PC-3 (cell line): Measurements from ENCODE around the gene CHFR. TPM values are rescaled to one million over a fixed set of nuclear protein-coding genes. Genes with fewer than 3 reads are reported as not detected.

Experiments used
- ATAC-seq: fragments of 200-7000 bp; cut with Tn5 transposase; 2 replicates; pipeline ENCODE4 v1.9.1; 2020; ENCODE audit warnings: mild to moderate bottlenecking, moderate library complexity
- BruUV-seq: library from RNA; stranded (reverse); fragments of 400-500 nt; replicated peaks from 2 replicates; lab custom pipeline; 2021; lab: Mats Ljungman, UMichigan
- CTCF ChIA-PET: fragments of 300-600 bp; sonication (Branson Sonifier 250); formaldehyde crosslinking; loops from one replicate; lab custom pipeline; 2022; ENCODE audit warnings: antibody characterized with exemption; lab: Charles Lee
- POLR2A ChIA-PET: fragments of 300-600 bp; sonication (Branson Sonifier 250); formaldehyde crosslinking; loops from one replicate; lab custom pipeline; 2022; ENCODE audit warnings: antibody characterized with exemption; ENCODE audit not compliant: unreplicated experiment; lab: Charles Lee
- DNase-seq: peaks from one replicate; pipeline ENCODE4 v3.0.0-alpha.2; 2015
- H2AFZ ChIP-seq: fragments of 300-600 bp; sonication (generic); 2 replicates; pipeline ENCODE4 v1.6.0; 2016; ENCODE audit warnings: antibody characterized with exemption, low read length
- H3F3A ChIP-seq: fragments of 300-600 bp; sonication (generic); one replicate; pipeline ENCODE4 v1.6.0; 2017; ENCODE audit warnings: antibody characterized with exemption, low read length, control low read depth, mild to moderate bottlenecking; ENCODE audit not compliant: unreplicated experiment
- H3K27ac ChIP-seq: fragments of 300-600 bp; sonication (generic); 2 replicates; pipeline ENCODE4 v1.5.1; 2016; ENCODE audit warnings: mild to moderate bottlenecking, low read length
- H3K27me3 ChIP-seq: fragments of 300-600 bp; sonication (generic); 2 replicates; pipeline ENCODE4 v1.6.1; 2016; ENCODE audit warnings: low read length, mixed read lengths
- H3K36me3 ChIP-seq: fragments of 300-600 bp; sonication (generic); 2 replicates; pipeline ENCODE4 v1.6.1; 2016; ENCODE audit warnings: low read depth, mixed run types, low read length, mixed read lengths
- H3K4me1 ChIP-seq: fragments of 300-600 bp; sonication (generic); 2 replicates; pipeline ENCODE4 v1.5.1; 2016; ENCODE audit warnings: low read length; ENCODE audit not compliant: insufficient read depth
- H3K4me2 ChIP-seq: fragments of 300-600 bp; sonication (generic); 2 replicates; pipeline ENCODE4 v1.6.0; 2016; ENCODE audit warnings: low read length
- H3K4me3 ChIP-seq: fragments of 300-600 bp; sonication (generic); 2 replicates; pipeline ENCODE4 v1.5.1; 2016; ENCODE audit warnings: mild to moderate bottlenecking, low read length, mixed read lengths
- H3K79me2 ChIP-seq: fragments of 300-600 bp; sonication (generic); 2 replicates; pipeline ENCODE4 v1.6.1; 2017; ENCODE audit warnings: low read length, mixed read lengths
- H3K9ac ChIP-seq: fragments of 300-600 bp; sonication (generic); 2 replicates; pipeline ENCODE4 v1.6.0; 2016; ENCODE audit warnings: mild to moderate bottlenecking, low read length
- H3K9me2 ChIP-seq: fragments of 300-600 bp; sonication (generic); replicated peaks from 2 replicates; pipeline ENCODE4 v1.6.1; 2016; ENCODE audit warnings: mixed run types, low read length, mixed read lengths
- H3K9me3 ChIP-seq: fragments of 300-600 bp; sonication (generic); 2 replicates; pipeline ENCODE4 v1.6.1; 2016; ENCODE audit warnings: low read length, mixed read lengths
- H4K20me1 ChIP-seq: fragments of 300-600 bp; sonication (generic); 2 replicates; pipeline ENCODE4 v1.6.1; 2016; ENCODE audit warnings: low read length, mixed read lengths
- EZH2 ChIP-seq: fragments of 300-600 bp; sonication (generic); IDR thresholded peaks from one replicate; pipeline ENCODE4 v1.6.1; 2017; ENCODE audit warnings: antibody characterized with exemption, mild to moderate bottlenecking, low read length; ENCODE audit not compliant: unreplicated experiment
- EZH2phosphoT487 ChIP-seq: fragments of 300-600 bp; sonication (generic); IDR thresholded peaks from 2 replicates; pipeline ENCODE4 v1.6.1; 2018; ENCODE audit warnings: mild to moderate bottlenecking, antibody characterized with exemption, low read length, borderline replicate concordance
- intact Hi-C: fragments of 100-400 bp; cut with micrococcal nuclease; formaldehyde crosslinking; loops from 2 replicates; pipeline ENCODE4 v1.9.0; 2023
- total RNA-seq: library from RNA; depleted of rRNA; stranded (reverse); fragments of >200 nt; gene quantifications from 2 replicates; pipeline ENCODE4 v1.2.3, GENCODE V29; 2014
- TF ChIP-seq, protein P1 (sequence below): fragments of 300-600 bp; sonication (generic); conservative IDR thresholded peaks from 2 replicates; pipeline ENCODE4 v1.5.1; 2017; ENCODE audit warnings: antibody characterized with exemption, low read depth, mild to moderate bottlenecking, low read length

The CHFR gene
- total RNA-seq, 1 experiment from 2014 or later, result 23.3 TPM

DNA sequence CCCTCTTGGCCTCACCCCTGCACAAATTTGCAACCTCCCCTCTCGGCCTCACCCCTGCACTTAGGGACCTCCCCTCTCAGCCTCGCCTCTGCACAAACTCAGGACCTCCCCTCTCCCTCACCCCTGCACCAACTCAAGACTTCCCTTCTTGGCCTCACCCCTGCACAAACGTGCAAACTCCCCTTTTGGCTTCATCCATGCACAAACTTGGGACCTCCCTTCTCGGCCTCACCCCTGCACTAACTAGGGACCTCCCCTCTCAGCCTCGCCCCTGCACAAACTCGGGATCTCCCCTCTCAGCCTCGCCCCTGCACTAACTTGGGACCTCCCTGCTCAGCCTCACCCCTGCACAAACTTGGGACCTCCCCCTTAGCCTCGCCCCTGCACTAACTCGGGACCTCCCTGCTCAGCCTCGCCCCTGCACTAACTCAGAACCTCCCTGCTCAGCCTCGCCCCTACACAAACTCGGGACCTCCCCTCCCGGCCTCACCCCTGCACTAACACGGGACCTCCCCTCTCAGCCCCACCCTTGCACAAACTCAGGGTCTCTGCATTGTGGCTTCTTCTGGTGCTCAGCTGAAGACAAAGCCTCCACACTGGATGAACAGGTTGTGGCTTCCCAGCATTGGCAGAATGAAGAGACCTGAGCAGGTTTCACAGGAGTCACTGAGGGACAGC is 47.7 kb downstream of the CHFR start:
- Histone ChIP-seq H2AFZ (no peak overlapping the region), H3K9me2 (no peaks in the 10 kb centered on the region), H3K9ac (no peak overlapping the region), H3K4me2 (no peak overlapping the region), H3K9me3 (no peaks in the 10 kb centered on the region), H3K4me3 (no peak overlapping the region), H3K36me3 (peaks cover 13% of the 10 kb centered on the region), H3K27me3 (no peaks in the 10 kb centered on the region), H3K4me1 (no peaks in the 10 kb centered on the region), H4K20me1 (no peaks in the 10 kb centered on the region), H3F3A (no peaks in the 10 kb centered on the region), H3K27ac (no peak overlapping the region), H3K79me2 (no peaks in the 10 kb centered on the region)
- no TSS peak for BruUV-seq
- DNase-seq (no peak), ATAC-seq (no peak)
- intact Hi-C loops, result no loop called here
- POLR2A ChIA-PET, result no interaction called here
- TF ChIP-seq, protein P1, sequence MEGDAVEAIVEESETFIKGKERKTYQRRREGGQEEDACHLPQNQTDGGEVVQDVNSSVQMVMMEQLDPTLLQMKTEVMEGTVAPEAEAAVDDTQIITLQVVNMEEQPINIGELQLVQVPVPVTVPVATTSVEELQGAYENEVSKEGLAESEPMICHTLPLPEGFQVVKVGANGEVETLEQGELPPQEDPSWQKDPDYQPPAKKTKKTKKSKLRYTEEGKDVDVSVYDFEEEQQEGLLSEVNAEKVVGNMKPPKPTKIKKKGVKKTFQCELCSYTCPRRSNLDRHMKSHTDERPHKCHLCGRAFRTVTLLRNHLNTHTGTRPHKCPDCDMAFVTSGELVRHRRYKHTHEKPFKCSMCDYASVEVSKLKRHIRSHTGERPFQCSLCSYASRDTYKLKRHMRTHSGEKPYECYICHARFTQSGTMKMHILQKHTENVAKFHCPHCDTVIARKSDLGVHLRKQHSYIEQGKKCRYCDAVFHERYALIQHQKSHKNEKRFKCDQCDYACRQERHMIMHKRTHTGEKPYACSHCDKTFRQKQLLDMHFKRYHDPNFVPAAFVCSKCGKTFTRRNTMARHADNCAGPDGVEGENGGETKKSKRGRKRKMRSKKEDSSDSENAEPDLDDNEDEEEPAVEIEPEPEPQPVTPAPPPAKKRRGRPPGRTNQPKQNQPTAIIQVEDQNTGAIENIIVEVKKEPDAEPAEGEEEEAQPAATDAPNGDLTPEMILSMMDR, result no peak
- TF ChIP-seq EZH2phosphoT487 (no peak), EZH2 (no peak)
- CTCF ChIA-PET, result no interaction called here

DNA sequence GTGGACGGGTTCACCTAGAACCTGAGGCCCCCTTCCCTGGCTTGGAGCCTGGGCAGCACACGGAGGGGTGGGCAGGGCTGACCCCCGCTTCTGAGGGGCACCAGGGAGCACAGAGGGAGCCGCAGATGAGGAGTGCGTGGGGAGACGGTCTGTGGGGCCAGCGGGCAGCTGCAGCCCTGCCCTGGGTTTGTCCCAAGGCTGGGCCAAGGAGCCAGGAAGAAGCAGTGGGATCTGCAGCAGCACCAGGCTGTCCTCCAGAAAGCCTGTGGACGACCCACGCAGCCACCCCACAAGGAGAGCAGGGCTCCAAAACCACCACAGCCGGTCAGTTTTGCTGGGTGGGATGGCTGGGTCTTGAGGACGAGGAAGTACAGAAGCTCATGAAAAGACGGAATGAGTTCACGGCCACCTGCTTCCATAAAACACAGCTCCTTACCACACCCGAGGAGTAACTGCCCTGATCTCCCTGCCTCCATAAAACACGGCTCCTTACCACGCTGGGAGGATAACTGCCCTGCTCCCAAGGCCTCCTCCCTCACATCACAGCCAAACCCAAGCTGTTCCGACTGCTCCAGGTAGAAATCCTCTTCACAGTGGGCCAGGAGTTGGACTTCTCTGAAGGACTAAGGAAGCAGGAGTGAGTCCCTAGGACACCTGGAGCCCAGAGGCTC is 48.9 kb downstream of the CHFR start:
- ChIA-PET POLR2A (no interaction called here), CTCF (no interaction called here)
- no peaks in the 10 kb centered on the region for H3K9me3 ChIP-seq

More for the DNA sequence above, 48.9 kb downstream of the CHFR start:
- Histone ChIP-seq H3K4me3 (no peak overlapping the region), H3K27ac (no peak overlapping the region), H3K9me2 (no peaks in the 10 kb centered on the region), H3K27me3 (no peaks in the 10 kb centered on the region), H3K79me2 (no peaks in the 10 kb centered on the region), H3K36me3 (peaks cover 13% of the 10 kb centered on the region), H2AFZ (no peak overlapping the region), H4K20me1 (no peaks in the 10 kb centered on the region), H3K4me2 (no peak overlapping the region), H3F3A (no peaks in the 10 kb centered on the region), H3K4me1 (no peaks in the 10 kb centered on the region), H3K9ac (no peak overlapping the region)
- BruUV-seq, result no TSS peak
- intact Hi-C loops, result no loop called here
- ATAC-seq (peak; percentile 17; the same call in 1 of the 2 replicates), DNase-seq (no peak)
- TF ChIP-seq, protein P1, result no peak
